GM12878 (cell line): ENCODE data around the gene NKD2. TPM values are rescaled to one million over a fixed set of nuclear protein-coding genes. Genes with fewer than 3 reads are reported as not detected.

Source experiments
- ATAC-seq: fragments of 200-7000 bp; cut with Tn5 transposase; 3 replicates; pipeline ENCODE4 v1.9.1; 2020; ENCODE audit warnings: mild to moderate bottlenecking, moderate library complexity
- BruUV-seq: library from RNA; stranded (reverse); fragments of 400-500 nt; replicated peaks from 2 replicates; lab custom pipeline; 2021; lab: Mats Ljungman, UMichigan
- CTCF ChIA-PET: fragments of 300-600 bp; sonication (Branson Sonifier 250); formaldehyde crosslinking; extraction: SDS; loops from one replicate; lab custom pipeline; 2021; ENCODE audit warnings: inconsistent platforms; lab: Yijun Ruan, JAX
- POLR2A ChIA-PET: fragments of 350-600 bp; formaldehyde crosslinking; extraction: SDS; loops from one replicate; lab custom pipeline; 2021; ENCODE audit warnings: inconsistent platforms; lab: Charles Lee
- RAD21 ChIA-PET: fragments of 300-600 bp; sonication (Branson Sonifier 250); formaldehyde crosslinking; loops from one replicate; lab custom pipeline; 2023; ENCODE audit warnings: antibody characterized with exemption; ENCODE audit not compliant: unreplicated experiment; lab: Charles Lee
- SMC1A ChIA-PET: fragments of 300-600 bp; sonication (Branson Sonifier 250); formaldehyde crosslinking; loops from one replicate; lab custom pipeline; 2023; ENCODE audit not compliant: unreplicated experiment, uncharacterized antibody; lab: Charles Lee
- DNase-seq: peaks from one replicate; pipeline ENCODE4 v3.0.0-alpha.2; 2011; ENCODE audit warnings: low read depth, low spot score
- FAIRE-seq: peaks from 3 replicates; lab custom pipeline; 2011; peaks lifted over from hg19 to GRCh38; lab: Jason Lieb, UNC
- H2AFZ ChIP-seq: 2 replicates; pipeline ENCODE4 v1.6.0; 2011; ENCODE audit warnings: low read depth, low read length, control low read depth; ENCODE audit not compliant: control insufficient read depth
- H3K27ac ChIP-seq: 2 replicates; pipeline ENCODE4 v1.5.1; 2011; ENCODE audit warnings: control low read depth; ENCODE audit not compliant: control insufficient read depth, insufficient read depth
- H3K27me3 ChIP-seq, 2 experiments: replicated peaks in 1 of 2; 2 replicates each; pipeline versions ENCODE4 v1.6.0 to v1.6.1; 2011; ENCODE audit warnings: low read length in 1 of 2; ENCODE audit not compliant: control insufficient read depth in 2 of 2, insufficient read depth in 2 of 2
- H3K36me3 ChIP-seq, 2 experiments: 2 replicates each; pipeline ENCODE4 v1.5.1; 2011; ENCODE audit warnings: low read length in 1 of 2; ENCODE audit not compliant: control insufficient read depth in 2 of 2, insufficient read depth in 2 of 2
- H3K4me1 ChIP-seq: 2 replicates; pipeline ENCODE4 v1.6.1; 2011; ENCODE audit warnings: mild to moderate bottlenecking, low read length, moderate library complexity, mixed read lengths; ENCODE audit not compliant: control insufficient read depth, insufficient read depth
- H3K4me2 ChIP-seq: 2 replicates; pipeline ENCODE4 v1.6.0; 2011; ENCODE audit warnings: control low read depth; ENCODE audit not compliant: control insufficient read depth, insufficient read depth
- H3K4me3 ChIP-seq: fragments of 200-600 bp; sonication (generic); 2 replicates; pipeline ENCODE4 v1.5.1; 2016
- H3K79me2 ChIP-seq: 2 replicates; pipeline ENCODE4 v1.6.0; 2011; ENCODE audit warnings: low read length; ENCODE audit not compliant: control insufficient read depth, insufficient read depth
- H3K9ac ChIP-seq: 2 replicates; pipeline ENCODE4 v1.8.0; 2011; ENCODE audit warnings: low read length, control low read depth, mixed read lengths; ENCODE audit not compliant: control insufficient read depth, insufficient read depth
- H3K9me3 ChIP-seq: replicated peaks from 3 replicates; pipeline ENCODE4 v1.5.1; 2011; ENCODE audit warnings: mild to moderate bottlenecking, low read length; ENCODE audit not compliant: control insufficient read depth, insufficient read depth
- H4K20me1 ChIP-seq: 2 replicates; pipeline ENCODE4 v1.6.0; 2011; ENCODE audit not compliant: control insufficient read depth, insufficient read depth
- ASH2L ChIP-seq: fragments of 300-600, 200-600 bp; sonication (generic); IDR thresholded peaks from 2 replicates; pipeline ENCODE4 v1.6.1; 2017; ENCODE audit warnings: low read depth, mild to moderate bottlenecking, borderline replicate concordance
- BHLHE40 ChIP-seq, 2 experiments: fragments of 450-650 bp in 1 of 2; IDR thresholded peaks; 2 replicates each; pipeline ENCODE4 v1.6.1; 2011 to 2017; ENCODE audit warnings: low read depth in 2 of 2, borderline replicate concordance in 1 of 2, improper control_type of control experiment in 1 of 2, low read length in 1 of 2, mild to moderate bottlenecking in 1 of 2
- CTCF ChIP-seq, 3 experiments: IDR thresholded peaks in 2 of 3; conservative IDR thresholded peaks in 1 of 3; 2 replicates each; pipeline ENCODE4 v1.5.1; 2011; ENCODE audit warnings: low read depth in 3 of 3, low read length in 3 of 3, mild to moderate bottlenecking in 3 of 3, control low read depth in 2 of 3, moderate library complexity in 2 of 3, inconsistent platforms in 1 of 3, mixed read lengths in 1 of 3; ENCODE audit not compliant: control insufficient read depth in 2 of 3, insufficient read depth in 1 of 3; ENCODE audit errors: extremely low read depth in 1 of 3
- IKZF2 ChIP-seq, 2 experiments: fragments of 450-650 bp; IDR thresholded peaks; 2 replicates each; pipeline ENCODE4 v1.6.1; 2017; ENCODE audit warnings: mild to moderate bottlenecking in 2 of 2, moderate library complexity in 2 of 2
- KDM1A ChIP-seq: fragments of 200-600 bp; sonication (generic); IDR thresholded peaks from 2 replicates; pipeline ENCODE4 v1.6.1; 2016; ENCODE audit warnings: borderline replicate concordance
- MYC ChIP-seq: IDR thresholded peaks from 2 replicates; pipeline ENCODE4 v1.6.1; 2011; ENCODE audit warnings: mild to moderate bottlenecking, low read length, moderate library complexity, inconsistent platforms; ENCODE audit not compliant: insufficient read depth, insufficient replicate concordance, insufficient read length, severe bottlenecking
- NR2C2 ChIP-seq: IDR thresholded peaks from 2 replicates; pipeline ENCODE4 v1.6.1; 2011; ENCODE audit warnings: borderline replicate concordance, low read depth; ENCODE audit not compliant: control insufficient read depth, insufficient read length
- PAX8 ChIP-seq: fragments of 450-650 bp; IDR thresholded peaks from 2 replicates; pipeline ENCODE4 v1.6.1; 2017; ENCODE audit warnings: mild to moderate bottlenecking, moderate library complexity
- SREBF2 ChIP-seq: IDR thresholded peaks from 2 replicates; pipeline ENCODE4 v1.6.1; 2012; ENCODE audit warnings: mild to moderate bottlenecking, low read length
- STAT3 ChIP-seq: IDR thresholded peaks from 2 replicates; pipeline ENCODE4 v1.6.1; 2011; ENCODE audit warnings: low read depth, low read length, improper control_type of control experiment
- ZNF24 ChIP-seq: fragments of 450-650 bp; IDR thresholded peaks from 2 replicates; pipeline ENCODE4 v1.6.1; 2017; ENCODE audit warnings: antibody characterized with exemption, mild to moderate bottlenecking
- ZZZ3 ChIP-seq: IDR thresholded peaks from 2 replicates; pipeline ENCODE4 v1.6.1; 2011; ENCODE audit warnings: low read depth; ENCODE audit not compliant: control insufficient read depth, insufficient read length
- WGBS: methylation state at CpG from one replicate; pipeline ENCODE4 v1.1.6; 2016; ENCODE audit warnings: low lambda C conversion rate; ENCODE audit not compliant: insufficient replicate concordance, insufficient coverage; ENCODE audit errors: missing lambda C conversion rate; 5-methylcytosine and 5-hydroxymethylcytosine counted together
- in situ Hi-C: fragments of 300-500 bp; cut with MboI; formaldehyde crosslinking; loops from 9 replicates; pipeline ENCODE4 v1.14.3; 2018; ENCODE audit warnings: mixed read lengths
- intact Hi-C: fragments of 100-400 bp; cut with micrococcal nuclease; formaldehyde crosslinking; loops from one replicate; pipeline ENCODE4 v1.14.2; 2022; ENCODE audit not compliant: unreplicated experiment
- polyA plus RNA-seq, 11 experiments: library from polyadenylated mRNA; depleted of rRNA in 4 of 11; unstranded in 6 of 11; stranded (reverse) in 5 of 11; fragments of >200 nt; fragmentation: Nextera tagmentation in 4 of 11; fragmentation: Illumina TruSeq in 1 of 11; extraction: Ambion mirVana in 4 of 11; extraction: Trizol in 1 of 11; gene quantifications; 1 replicate in 1 of 11; 2 replicates in 10 of 11; pipeline versions ENCODE4 v1.2.1 to v1.2.3, GENCODE V29; 2011 to 2016; ENCODE audit warnings: inconsistent platforms in 2 of 11, missing spikeins in 2 of 11, low read depth in 1 of 11
- total RNA-seq, 4 experiments: library from RNA; depleted of rRNA in 3 of 4; stranded (reverse); fragments of >200 nt in 3 of 4; fragmentation: Illumina TruSeq in 1 of 4; extraction: Trizol in 1 of 4; gene quantifications; 2 replicates each; pipeline versions ENCODE4 v1.2.1 to v1.2.3, GENCODE V29; 2013 to 2021
- TF ChIP-seq, protein P1 (sequence below): fragments of 450-650 bp; IDR thresholded peaks from 2 replicates; pipeline ENCODE4 v1.6.1; 2017; ENCODE audit warnings: mild to moderate bottlenecking, moderate library complexity
- TF ChIP-seq, protein P2 (sequence below): fragments of 450-650 bp; IDR thresholded peaks from 2 replicates; pipeline ENCODE4 v1.6.1; 2016; ENCODE audit warnings: mild to moderate bottlenecking

Gene NKD2
- total and polyA plus RNA-seq, 10 of the 15 experiments (the other 5 are each of a cell fraction or from before 2014, with no cell fraction given): 0.20 to 0.83 (median 0.26) TPM; not detected in 7

DNA sequence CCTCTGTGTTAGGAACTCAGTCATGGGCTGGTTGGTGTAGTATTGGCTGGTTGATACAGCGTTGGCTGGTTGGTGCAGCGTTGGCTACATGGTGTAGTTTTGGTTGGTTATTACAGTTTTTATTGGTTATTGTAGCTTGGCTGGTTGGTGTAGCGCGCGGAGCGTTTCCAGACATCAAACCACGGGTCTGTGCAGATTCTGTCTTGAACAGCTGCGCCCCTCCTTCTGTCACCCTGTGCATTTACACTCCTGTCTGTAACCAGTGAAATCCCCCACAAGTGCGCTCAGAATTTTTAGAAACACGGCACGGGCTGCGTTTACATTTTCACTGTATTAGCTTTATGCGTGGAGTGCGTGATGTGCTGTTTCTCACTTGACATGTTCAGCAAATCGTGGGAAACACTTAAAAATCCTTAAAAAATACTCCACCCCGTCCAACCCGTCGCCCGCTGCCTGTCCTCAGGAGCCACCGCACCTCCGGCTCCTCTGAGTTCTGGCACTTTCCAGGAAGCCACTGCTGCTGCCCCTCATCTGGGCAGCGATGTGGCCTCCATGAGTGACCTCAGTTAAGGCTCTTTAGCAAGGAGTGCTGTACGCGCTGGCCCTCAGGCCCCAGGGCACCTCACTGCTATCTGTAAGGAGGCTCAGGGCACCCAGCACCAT lies 20.8 kb downstream of the NKD2 start (continued):
- TF ChIP-seq, protein P1, sequence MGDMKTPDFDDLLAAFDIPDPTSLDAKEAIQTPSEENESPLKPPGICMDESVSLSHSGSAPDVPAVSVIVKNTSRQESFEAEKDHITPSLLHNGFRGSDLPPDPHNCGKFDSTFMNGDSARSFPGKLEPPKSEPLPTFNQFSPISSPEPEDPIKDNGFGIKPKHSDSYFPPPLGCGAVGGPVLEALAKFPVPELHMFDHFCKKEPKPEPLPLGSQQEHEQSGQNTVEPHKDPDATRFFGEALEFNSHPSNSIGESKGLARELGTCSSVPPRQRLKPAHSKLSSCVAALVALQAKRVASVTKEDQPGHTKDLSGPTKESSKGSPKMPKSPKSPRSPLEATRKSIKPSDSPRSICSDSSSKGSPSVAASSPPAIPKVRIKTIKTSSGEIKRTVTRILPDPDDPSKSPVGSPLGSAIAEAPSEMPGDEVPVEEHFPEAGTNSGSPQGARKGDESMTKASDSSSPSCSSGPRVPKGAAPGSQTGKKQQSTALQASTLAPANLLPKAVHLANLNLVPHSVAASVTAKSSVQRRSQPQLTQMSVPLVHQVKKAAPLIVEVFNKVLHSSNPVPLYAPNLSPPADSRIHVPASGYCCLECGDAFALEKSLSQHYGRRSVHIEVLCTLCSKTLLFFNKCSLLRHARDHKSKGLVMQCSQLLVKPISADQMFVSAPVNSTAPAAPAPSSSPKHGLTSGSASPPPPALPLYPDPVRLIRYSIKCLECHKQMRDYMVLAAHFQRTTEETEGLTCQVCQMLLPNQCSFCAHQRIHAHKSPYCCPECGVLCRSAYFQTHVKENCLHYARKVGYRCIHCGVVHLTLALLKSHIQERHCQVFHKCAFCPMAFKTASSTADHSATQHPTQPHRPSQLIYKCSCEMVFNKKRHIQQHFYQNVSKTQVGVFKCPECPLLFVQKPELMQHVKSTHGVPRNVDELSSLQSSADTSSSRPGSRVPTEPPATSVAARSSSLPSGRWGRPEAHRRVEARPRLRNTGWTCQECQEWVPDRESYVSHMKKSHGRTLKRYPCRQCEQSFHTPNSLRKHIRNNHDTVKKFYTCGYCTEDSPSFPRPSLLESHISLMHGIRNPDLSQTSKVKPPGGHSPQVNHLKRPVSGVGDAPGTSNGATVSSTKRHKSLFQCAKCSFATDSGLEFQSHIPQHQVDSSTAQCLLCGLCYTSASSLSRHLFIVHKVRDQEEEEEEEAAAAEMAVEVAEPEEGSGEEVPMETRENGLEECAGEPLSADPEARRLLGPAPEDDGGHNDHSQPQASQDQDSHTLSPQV: no peak
- no peak for TF ChIP-seq ZNF24
- TF ChIP-seq KDM1A: no peak

GRCh38 chr5:1029945-1030625 lies 21.5 kb downstream of the NKD2 start:
- DNase-seq: no peak
- ChIA-PET RAD21 (interaction anchor here (0.6 kb wide), 1 partner anchor 457 kb away, joined by 5 read pairs; no protein-coding TSS in a partner anchor), POLR2A (no interaction called here), SMC1A (no interaction called here), CTCF (interaction anchor here (1.9 kb wide), 1 partner anchor 111 kb away, joined by 6 read pairs; no protein-coding TSS in a partner anchor)
- in situ Hi-C loops (no loop called here), intact Hi-C loops (no loop called here)
- Histone ChIP-seq H3K4me3 (no peak overlapping the region), H2AFZ (no peak overlapping the region), H3K9ac (no peak overlapping the region), H4K20me1 (no peaks in the 10 kb centered on the region), H3K4me2 (no peak overlapping the region), H3K27ac (no peak overlapping the region), H3K36me3 (no peaks in the 10 kb centered on the region), H3K9me3 (no peaks in the 10 kb centered on the region), H3K27me3 (no peaks in the 10 kb centered on the region), H3K4me1 (no peaks in the 10 kb centered on the region), H3K79me2 (no peaks in the 10 kb centered on the region)
- no peak for ATAC-seq
- no peak for FAIRE-seq
- BruUV-seq: no TSS peak
- 17% methylated on average over 9 of the region's 10 CpGs for WGBS
- TF ChIP-seq ZZZ3 (no peak), IKZF2 (IDR thresholded peaks at IDR 0.05) (no peak), CTCF (IDR thresholded peaks at IDR 0.05 in 2 of 3, conservative IDR thresholded peaks at IDR 0.05 in 1 of 3; ENCODE audit: control insufficient read depth in 2 of 3, extremely low read depth in 1 of 3, insufficient read depth in 1 of 3, low read depth in 3 of 3, low read length in 3 of 3) (no peak), PAX8 (no peak), SREBF2 (no peak), MYC (no peak), STAT3 (no peak), BHLHE40 (IDR thresholded peaks at IDR 0.05; ENCODE audit: borderline replicate concordance in 1 of 2, low read depth in 2 of 2, low read length in 1 of 2) (no peak), ASH2L (no peak), NR2C2 (no peak)
- TF ChIP-seq, protein P2, sequence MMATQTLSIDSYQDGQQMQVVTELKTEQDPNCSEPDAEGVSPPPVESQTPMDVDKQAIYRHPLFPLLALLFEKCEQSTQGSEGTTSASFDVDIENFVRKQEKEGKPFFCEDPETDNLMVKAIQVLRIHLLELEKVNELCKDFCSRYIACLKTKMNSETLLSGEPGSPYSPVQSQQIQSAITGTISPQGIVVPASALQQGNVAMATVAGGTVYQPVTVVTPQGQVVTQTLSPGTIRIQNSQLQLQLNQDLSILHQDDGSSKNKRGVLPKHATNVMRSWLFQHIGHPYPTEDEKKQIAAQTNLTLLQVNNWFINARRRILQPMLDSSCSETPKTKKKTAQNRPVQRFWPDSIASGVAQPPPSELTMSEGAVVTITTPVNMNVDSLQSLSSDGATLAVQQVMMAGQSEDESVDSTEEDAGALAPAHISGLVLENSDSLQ: no peak
